Cardiac muscle cell (in vitro differentiated cells and primary cell): ENCODE measurements around the gene SLC16A1. TPM values are rescaled to one million over a fixed set of nuclear protein-coding genes. Genes with fewer than 3 reads are reported as not detected.
"Not testable (repeated sequence)": the region's sequence is repeated elsewhere in the genome, so short reads cannot be mapped to it uniquely, and the experiment has no call there.

Source experiments
- DNase-seq, 2 donors: peaks; one replicate each; pipeline versions ENCODE4 v3.0.0 to v3.0.0-alpha.2; 2010 to 2017; ENCODE audit warnings: low read depth in 1 of 2, low spot score in 1 of 2
- H3K27ac ChIP-seq: fragments of 200-600 bp; sonication (generic); 2 replicates; pipeline ENCODE4 v1.5.1; 2016
- H3K27me3 ChIP-seq: fragments of 200-600 bp; sonication (generic); 2 replicates; pipeline ENCODE4 v1.6.0; 2016; ENCODE audit warnings: control low read depth
- H3K36me3 ChIP-seq: fragments of 200-600 bp; sonication (generic); 2 replicates; pipeline ENCODE4 v1.5.1; 2016; ENCODE audit warnings: control low read depth
- H3K4me1 ChIP-seq: fragments of 200-600 bp; sonication (generic); 2 replicates; pipeline ENCODE4 v1.8.1; 2017; ENCODE audit warnings: low read depth, mild to moderate bottlenecking, mixed run types
- H3K4me3 ChIP-seq: fragments of 200-600 bp; sonication (generic); 2 replicates; pipeline ENCODE4 v1.5.1; 2016; ENCODE audit warnings: mild to moderate bottlenecking
- H3K9me3 ChIP-seq: fragments of 200-600 bp; sonication (generic); 2 replicates; pipeline ENCODE4 v1.5.1; 2017; ENCODE audit warnings: low read depth, mild to moderate bottlenecking, control low read depth
- polyA plus RNA-seq: library from polyadenylated mRNA; unstranded; fragments of >200 nt; fragmentation: Nextera tagmentation; extraction: Ambion mirVana; gene quantifications from 2 replicates; pipeline ENCODE4 v1.2.1, GENCODE V29; 2016
- total RNA-seq: library from RNA; depleted of rRNA; stranded (reverse); fragments of >200 nt; gene quantifications from 2 replicates; pipeline ENCODE4 v1.2.3, GENCODE V29; 2016
- TF ChIP-seq, protein P1 (sequence below): IDR thresholded peaks from 2 replicates; pipeline ENCODE4 v1.5.1; 2012; ENCODE audit warnings: low read depth, mild to moderate bottlenecking, low read length

Gene SLC16A1
- total and polyA plus RNA-seq, 2 experiments from 2014 or later = 130 to 146 TPM

DNA sequence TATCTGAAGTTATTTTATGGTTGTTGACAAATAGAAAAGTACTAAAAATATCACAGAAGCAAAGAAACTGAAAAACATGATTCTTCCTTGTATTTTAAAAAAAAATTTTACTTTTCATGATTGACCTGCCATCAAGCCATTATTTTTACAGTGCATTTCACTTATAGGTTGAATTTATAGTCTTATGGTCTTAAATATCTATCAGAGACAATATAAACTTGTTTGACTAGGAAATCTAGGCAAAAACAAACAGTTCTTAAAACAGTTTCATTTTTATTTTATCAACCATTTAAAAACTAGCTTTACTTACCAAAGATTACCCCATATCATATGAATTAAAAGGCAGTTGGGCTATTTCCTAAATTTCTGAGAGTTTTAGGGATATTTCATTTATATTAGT, 59.2 kb downstream of the SLC16A1 start:
- Histone ChIP-seq H3K36me3 (no peaks in the 10 kb centered on the region), H3K4me3 (no peak overlapping the region), H3K9me3 (no peaks in the 10 kb centered on the region), H3K27me3 (no peaks in the 10 kb centered on the region), H3K27ac (no peak overlapping the region), H3K4me1 (no peaks in the 10 kb centered on the region)
- DNase-seq = no peak
- TF ChIP-seq, protein P1, sequence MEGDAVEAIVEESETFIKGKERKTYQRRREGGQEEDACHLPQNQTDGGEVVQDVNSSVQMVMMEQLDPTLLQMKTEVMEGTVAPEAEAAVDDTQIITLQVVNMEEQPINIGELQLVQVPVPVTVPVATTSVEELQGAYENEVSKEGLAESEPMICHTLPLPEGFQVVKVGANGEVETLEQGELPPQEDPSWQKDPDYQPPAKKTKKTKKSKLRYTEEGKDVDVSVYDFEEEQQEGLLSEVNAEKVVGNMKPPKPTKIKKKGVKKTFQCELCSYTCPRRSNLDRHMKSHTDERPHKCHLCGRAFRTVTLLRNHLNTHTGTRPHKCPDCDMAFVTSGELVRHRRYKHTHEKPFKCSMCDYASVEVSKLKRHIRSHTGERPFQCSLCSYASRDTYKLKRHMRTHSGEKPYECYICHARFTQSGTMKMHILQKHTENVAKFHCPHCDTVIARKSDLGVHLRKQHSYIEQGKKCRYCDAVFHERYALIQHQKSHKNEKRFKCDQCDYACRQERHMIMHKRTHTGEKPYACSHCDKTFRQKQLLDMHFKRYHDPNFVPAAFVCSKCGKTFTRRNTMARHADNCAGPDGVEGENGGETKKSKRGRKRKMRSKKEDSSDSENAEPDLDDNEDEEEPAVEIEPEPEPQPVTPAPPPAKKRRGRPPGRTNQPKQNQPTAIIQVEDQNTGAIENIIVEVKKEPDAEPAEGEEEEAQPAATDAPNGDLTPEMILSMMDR = no peak

DNA sequence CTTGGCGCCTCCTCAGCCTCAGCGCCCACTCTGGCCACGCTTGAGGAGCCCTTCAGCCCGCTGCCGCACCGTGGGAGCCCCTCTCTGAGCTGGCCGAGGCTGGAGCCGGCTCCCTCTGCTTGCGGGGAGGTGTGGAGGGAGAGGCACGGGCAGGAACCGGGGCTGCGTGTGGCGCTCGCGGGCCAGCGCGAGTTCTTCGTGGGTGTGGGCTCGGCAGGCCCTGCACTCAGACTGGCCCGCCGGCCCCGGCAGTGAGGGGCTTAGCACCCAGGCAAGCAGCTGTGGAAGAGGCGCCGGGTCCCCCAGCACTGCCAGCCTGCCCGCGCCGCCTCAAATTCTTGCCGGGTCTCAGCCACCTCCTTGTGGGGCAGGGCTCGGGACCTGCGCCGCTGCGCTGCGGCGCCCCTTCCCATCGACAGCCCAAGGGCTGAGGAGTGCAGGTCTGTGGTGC, 61.4 kb downstream of the SLC16A1 start:
- no peaks in the 10 kb centered on the region for H3K36me3 ChIP-seq
- no peaks in the 10 kb centered on the region for H3K27me3 ChIP-seq
- H3K4me1 ChIP-seq = no peaks in the 10 kb centered on the region
- TF ChIP-seq, protein P1 = no peak
- no peak for DNase-seq
- H3K9me3 ChIP-seq = no peaks in the 10 kb centered on the region
- H3K4me3 ChIP-seq = no peak overlapping the region
- no peak overlapping the region for H3K27ac ChIP-seq

DNA sequence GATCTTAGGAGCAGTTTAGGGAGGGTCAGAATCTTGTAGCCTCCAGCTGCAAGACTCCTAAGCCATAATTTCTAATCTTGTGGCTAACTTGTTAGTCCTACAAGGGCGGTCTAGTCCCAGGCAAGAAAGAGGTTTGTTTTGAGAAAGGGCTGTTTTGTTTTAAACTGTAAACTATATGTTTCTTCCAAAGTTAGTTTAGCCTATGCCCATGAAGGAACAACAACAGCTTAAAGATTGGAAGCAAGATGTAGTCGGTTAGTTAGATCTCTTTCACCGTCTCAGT, 62.0 kb downstream of the SLC16A1 start:
- no peak overlapping the region for H3K27ac ChIP-seq
- H3K27me3 ChIP-seq = no peaks in the 10 kb centered on the region
- no peak for DNase-seq
- H3K36me3 ChIP-seq = no peaks in the 10 kb centered on the region
- no peaks in the 10 kb centered on the region for H3K9me3 ChIP-seq
- H3K4me3 ChIP-seq = no peak overlapping the region
- H3K4me1 ChIP-seq = no peaks in the 10 kb centered on the region
- TF ChIP-seq, protein P1 = no peak

DNA sequence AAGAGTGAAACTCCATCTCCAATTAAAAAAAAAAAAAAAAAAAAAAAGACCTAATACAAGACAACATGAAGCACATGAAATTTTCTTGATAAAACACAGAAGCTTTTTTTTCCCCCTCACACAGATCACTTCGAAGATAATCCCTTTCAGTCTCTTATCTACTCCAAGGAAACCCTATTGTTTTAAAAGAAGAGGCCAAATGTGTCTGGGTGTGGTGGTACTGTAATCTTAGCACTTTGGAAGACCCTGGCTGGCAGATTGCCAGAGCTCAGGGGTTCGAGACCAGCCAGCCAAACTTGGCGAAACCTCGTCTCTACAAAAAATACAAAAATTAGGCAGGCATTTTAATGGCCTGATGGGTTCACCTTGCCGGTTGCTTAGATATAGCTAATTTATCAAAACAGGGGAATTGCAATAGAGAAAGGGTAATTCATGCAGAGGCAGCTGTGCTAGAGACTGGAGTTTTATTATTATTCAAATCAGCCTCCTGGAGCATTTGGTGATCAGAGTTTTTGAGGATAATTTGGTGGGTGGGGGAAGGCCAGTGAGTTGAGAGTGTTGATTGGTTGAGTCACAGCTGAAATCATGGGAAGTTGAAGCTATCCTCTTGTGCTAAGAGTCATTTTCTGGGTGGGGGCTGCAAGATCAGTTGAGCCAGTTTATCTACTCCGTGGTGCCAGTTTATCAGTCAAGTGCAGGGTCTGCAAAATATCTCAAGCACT, 62.5 kb downstream of the SLC16A1 start:
- H3K4me3 ChIP-seq = no peak overlapping the region
- no peaks in the 10 kb centered on the region for H3K27me3 ChIP-seq
- H3K27ac ChIP-seq = no peak overlapping the region
- no peaks in the 10 kb centered on the region for H3K9me3 ChIP-seq
- DNase-seq = no peak
- no peaks in the 10 kb centered on the region for H3K36me3 ChIP-seq
- TF ChIP-seq, protein P1 = no peak
- H3K4me1 ChIP-seq = no peaks in the 10 kb centered on the region

DNA sequence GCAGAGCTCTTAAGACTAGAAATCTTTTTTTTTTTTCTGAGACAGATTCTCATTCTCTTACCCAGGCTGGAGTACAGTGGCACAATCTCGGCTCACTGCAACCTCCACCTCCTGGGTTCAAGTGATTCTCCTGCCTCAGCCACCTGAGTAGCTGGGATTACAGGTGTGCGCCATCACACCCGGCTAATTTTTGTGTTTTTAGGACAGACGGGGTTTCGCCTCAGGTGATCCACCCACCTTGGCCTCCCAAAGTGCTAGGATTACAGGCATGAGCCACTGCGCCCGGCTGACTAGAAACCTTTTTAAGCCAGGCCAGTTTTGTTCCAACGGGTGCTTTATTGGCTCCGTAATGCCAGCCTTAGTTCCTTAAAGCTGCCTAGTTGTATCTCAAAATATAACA, 66.1 kb downstream of the SLC16A1 start:
- not testable (repeated sequence) for DNase-seq, H3K27ac ChIP-seq, H3K4me1 ChIP-seq, H3K9me3 ChIP-seq, H3K4me3 ChIP-seq, H3K27me3 ChIP-seq, H3K36me3 ChIP-seq

DNA sequence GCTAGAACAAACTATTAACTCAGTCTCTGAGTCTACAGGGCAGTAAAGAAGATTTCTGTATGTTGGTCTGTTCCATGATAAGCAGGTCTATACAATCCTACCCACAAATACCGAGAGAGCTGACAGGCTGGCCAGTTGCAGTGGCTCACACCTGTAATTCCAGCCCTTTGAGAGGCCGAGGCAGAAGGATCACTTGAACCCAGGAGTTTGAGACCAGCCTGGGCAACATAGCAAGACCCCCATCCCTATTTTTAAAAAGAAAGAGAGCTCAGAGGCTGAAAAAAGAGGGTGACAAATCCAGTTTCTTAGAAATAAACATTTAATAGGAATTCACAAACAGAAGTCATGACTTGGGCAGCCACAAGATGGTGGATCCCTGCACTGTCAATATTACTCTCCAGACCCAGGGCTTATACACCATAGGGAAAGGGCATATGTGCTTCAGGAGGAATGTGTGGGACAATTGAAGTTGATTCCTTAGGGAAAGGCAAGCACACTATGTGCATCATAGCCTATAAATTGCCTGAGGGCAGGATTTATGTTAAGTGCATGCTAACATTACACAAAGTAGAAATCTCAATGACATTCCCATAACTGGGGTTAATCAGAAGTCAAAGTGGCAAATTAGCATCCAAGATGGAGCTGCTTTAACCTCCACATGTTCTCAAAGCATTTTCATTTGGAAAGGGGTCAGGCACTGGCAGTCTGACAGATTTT, 66.8 kb downstream of the SLC16A1 start:
- Histone ChIP-seq H3K27ac (no peak overlapping the region), H3K9me3 (no peaks in the 10 kb centered on the region), H3K4me3 (no peak overlapping the region), H3K27me3 (no peaks in the 10 kb centered on the region), H3K36me3 (no peaks in the 10 kb centered on the region), H3K4me1 (no peaks in the 10 kb centered on the region)
- TF ChIP-seq, protein P1 = no peak
- no peak for DNase-seq
